ENCODE measurements around the gene DACH1. TPM values are rescaled to one million over a fixed set of nuclear protein-coding genes. Genes with fewer than 3 reads are reported as not detected.

DACH1 gene
- total RNA-seq, 1 experiment from 2014 or later, result 0.11 TPM

GRCh38 chr13:71477735-71478134, 389.3 kb downstream of the DACH1 start:
- POLR2A ChIA-PET (ENCODE audit: low non-redundant PET), result no interaction called here

GRCh38 chr13:71474936-71475335, 392.1 kb downstream of the DACH1 start:
- TF ChIP-seq CTCF (conservative IDR thresholded peaks at IDR 0.05; ENCODE audit: low read depth, low read length) (no peak), EZH2 (IDR thresholded peaks at IDR 0.05; ENCODE audit: borderline replicate concordance, low read depth, low read length, poor library complexity, severe bottlenecking) (no peak)
- H3K4me3 ChIP-seq (ENCODE audit: low read depth, low read length, poor library complexity, severe bottlenecking), result no peak overlapping the region
- ChIA-PET CTCF (no interaction called here), POLR2A (ENCODE audit: low non-redundant PET) (no interaction called here)
- no peaks in the 10 kb centered on the region for H3K4me1 ChIP-seq (ENCODE audit: insufficient read depth, low read length, poor library complexity, severe bottlenecking)
- no peak for DNase-seq (ENCODE audit: low spot score)
- BruUV-seq (replicated peaks), result no TSS peak
- no peaks in the 10 kb centered on the region for H3K27me3 ChIP-seq (replicated peaks; ENCODE audit: insufficient read depth, low read depth, low read length, poor library complexity)
- no peak overlapping the region for H3K27ac ChIP-seq (ENCODE audit: low read depth, low read length, poor library complexity, severe bottlenecking)
- H3K36me3 ChIP-seq (ENCODE audit: insufficient read depth, low read length, poor library complexity, severe bottlenecking), result no peaks in the 10 kb centered on the region
- H3K9me3 ChIP-seq (ENCODE audit: low read depth, low read length, poor library complexity, severe bottlenecking), result no peaks in the 10 kb centered on the region
- intact Hi-C loops (cut with micrococcal nuclease; ENCODE audit: unreplicated experiment), result loop anchor here (5.0 kb wide), 1 partner anchor 402 kb away; no protein-coding TSS in a partner anchor

More at GRCh38 chr13:71477735-71478134, 389.3 kb downstream of the DACH1 start:
- CTCF ChIA-PET, result no interaction called here
- H3K36me3 ChIP-seq (ENCODE audit: insufficient read depth, low read length, poor library complexity, severe bottlenecking), result no peaks in the 10 kb centered on the region
- no peak overlapping the region for H3K27ac ChIP-seq (ENCODE audit: low read depth, low read length, poor library complexity, severe bottlenecking)
- no peaks in the 10 kb centered on the region for H3K4me1 ChIP-seq (ENCODE audit: insufficient read depth, low read length, poor library complexity, severe bottlenecking)
- H3K9me3 ChIP-seq (ENCODE audit: low read depth, low read length, poor library complexity, severe bottlenecking), result no peaks in the 10 kb centered on the region
- H3K27me3 ChIP-seq (replicated peaks; ENCODE audit: insufficient read depth, low read depth, low read length, poor library complexity), result no peaks in the 10 kb centered on the region
- intact Hi-C loops (cut with micrococcal nuclease; ENCODE audit: unreplicated experiment), result loop anchor here (5.0 kb wide), 1 partner anchor 400 kb away; no protein-coding TSS in a partner anchor
- no peak overlapping the region for H3K4me3 ChIP-seq (ENCODE audit: low read depth, low read length, poor library complexity, severe bottlenecking)
- DNase-seq (ENCODE audit: low spot score), result peak; percentile 19
- BruUV-seq (replicated peaks), result no TSS peak
- TF ChIP-seq CTCF (conservative IDR thresholded peaks at IDR 0.05; ENCODE audit: low read depth, low read length), result peak; percentile 71
- TF ChIP-seq EZH2 (IDR thresholded peaks at IDR 0.05; ENCODE audit: borderline replicate concordance, low read depth, low read length, poor library complexity, severe bottlenecking), result no peak

- no peaks in the 10 kb centered on the region for H3K36me3 ChIP-seq (ENCODE audit: insufficient read depth, low read length, poor library complexity, severe bottlenecking)
- H3K27ac ChIP-seq (ENCODE audit: low read depth, low read length, poor library complexity, severe bottlenecking), result no peak overlapping the region
- POLR2A ChIA-PET (ENCODE audit: low non-redundant PET), result no interaction called here
- no peaks in the 10 kb centered on the region for H3K27me3 ChIP-seq (replicated peaks; ENCODE audit: insufficient read depth, low read depth, low read length, poor library complexity)
- intact Hi-C loops (cut with micrococcal nuclease; ENCODE audit: unreplicated experiment), result no loop called here
- DNase-seq (ENCODE audit: low spot score), result no peak
- H3K4me1 ChIP-seq (ENCODE audit: insufficient read depth, low read length, poor library complexity, severe bottlenecking), result no peaks in the 10 kb centered on the region
- no peaks in the 10 kb centered on the region for H3K9me3 ChIP-seq (ENCODE audit: low read depth, low read length, poor library complexity, severe bottlenecking)
- H3K4me3 ChIP-seq (ENCODE audit: low read depth, low read length, poor library complexity, severe bottlenecking), result no peak overlapping the region
- CTCF ChIA-PET, result no interaction called here
- no peak for TF ChIP-seq EZH2 (IDR thresholded peaks at IDR 0.05; ENCODE audit: borderline replicate concordance, low read depth, low read length, poor library complexity, severe bottlenecking)
- no peak for TF ChIP-seq CTCF (conservative IDR thresholded peaks at IDR 0.05; ENCODE audit: low read depth, low read length)
- BruUV-seq (replicated peaks), result no TSS peak
These were observed 397.4 kb downstream of the DACH1 start for GRCh38 chr13:71469626-71470025.
